GM21786 (cell line): ENCODE data around the gene LPCAT2.

Experiments used
- ATAC-seq: cut with Tn5 transposase; IDR thresholded peaks from one replicate; pipeline ENCODE4 v1.9.1; 2021; ENCODE audit not compliant: unreplicated experiment

The LPCAT2 gene

GRCh38 chr16:55479430-55480140, 29.3 kb upstream of the LPCAT2 start:
- ATAC-seq: no peak

- no peak for ATAC-seq
Observed at GRCh38 chr16:55480228-55480655, 28.6 kb upstream of the LPCAT2 start.

GRCh38 chr16:55481023-55481422, 27.8 kb upstream of the LPCAT2 start:
- no peak for ATAC-seq

- no peak for ATAC-seq
Observed at GRCh38 chr16:55482056-55482455, 26.8 kb upstream of the LPCAT2 start.

GRCh38 chr16:55487048-55487803, 21.6 kb upstream of the LPCAT2 start:
- no peak for ATAC-seq

- no peak for ATAC-seq
Observed at GRCh38 chr16:55488306-55488705, 20.6 kb upstream of the LPCAT2 start.

GRCh38 chr16:55489119-55489955, 19.5 kb upstream of the LPCAT2 start:
- no peak for ATAC-seq

- ATAC-seq: no peak
Observed at GRCh38 chr16:55489956-55490265, 19.0 kb upstream of the LPCAT2 start.

GRCh38 chr16:55490301-55490700, 18.6 kb upstream of the LPCAT2 start:
- no peak for ATAC-seq

GRCh38 chr16:55491691-55492090, 17.2 kb upstream of the LPCAT2 start:
- no peak for ATAC-seq

- no peak for ATAC-seq
Observed at GRCh38 chr16:55492756-55493380, 16.0 kb upstream of the LPCAT2 start.

GRCh38 chr16:55494994-55495421, 13.9 kb upstream of the LPCAT2 start:
- no peak for ATAC-seq

GRCh38 chr16:55495616-55496289, 13.1 kb upstream of the LPCAT2 start:
- ATAC-seq: no peak

- ATAC-seq: no peak
Observed at GRCh38 chr16:55496509-55497145, 12.2 kb upstream of the LPCAT2 start.

- no peak for ATAC-seq
Observed at GRCh38 chr16:55497558-55497957, 11.3 kb upstream of the LPCAT2 start.

- no peak for ATAC-seq
Observed at GRCh38 chr16:55498101-55498500, 10.8 kb upstream of the LPCAT2 start.

GRCh38 chr16:55499281-55499680, 9.6 kb upstream of the LPCAT2 start:
- no peak for ATAC-seq

GRCh38 chr16:55499951-55500529, 8.8 kb upstream of the LPCAT2 start:
- ATAC-seq: no peak

GRCh38 chr16:55500530-55501011, 8.3 kb upstream of the LPCAT2 start:
- ATAC-seq: no peak
